GM12864 (cell line): ENCODE measurements around the gene CLEC2D.

ENCODE experiments used
- DNase-seq: peaks from one replicate; pipeline ENCODE4 v3.0.0-alpha.2; 2011; ENCODE audit warnings: low read depth
- H3K4me3 ChIP-seq: 2 replicates; pipeline ENCODE4 v1.5.1; 2011; ENCODE audit warnings: mild to moderate bottlenecking, low read depth, low read length, control low read depth
- CTCF ChIP-seq: IDR thresholded peaks from 2 replicates; pipeline ENCODE4 v1.5.1; 2011; ENCODE audit warnings: low read depth, mild to moderate bottlenecking, moderate library complexity, low read length, control low read depth, inconsistent platforms; ENCODE audit errors: missing control alignments

CLEC2D gene

DNA sequence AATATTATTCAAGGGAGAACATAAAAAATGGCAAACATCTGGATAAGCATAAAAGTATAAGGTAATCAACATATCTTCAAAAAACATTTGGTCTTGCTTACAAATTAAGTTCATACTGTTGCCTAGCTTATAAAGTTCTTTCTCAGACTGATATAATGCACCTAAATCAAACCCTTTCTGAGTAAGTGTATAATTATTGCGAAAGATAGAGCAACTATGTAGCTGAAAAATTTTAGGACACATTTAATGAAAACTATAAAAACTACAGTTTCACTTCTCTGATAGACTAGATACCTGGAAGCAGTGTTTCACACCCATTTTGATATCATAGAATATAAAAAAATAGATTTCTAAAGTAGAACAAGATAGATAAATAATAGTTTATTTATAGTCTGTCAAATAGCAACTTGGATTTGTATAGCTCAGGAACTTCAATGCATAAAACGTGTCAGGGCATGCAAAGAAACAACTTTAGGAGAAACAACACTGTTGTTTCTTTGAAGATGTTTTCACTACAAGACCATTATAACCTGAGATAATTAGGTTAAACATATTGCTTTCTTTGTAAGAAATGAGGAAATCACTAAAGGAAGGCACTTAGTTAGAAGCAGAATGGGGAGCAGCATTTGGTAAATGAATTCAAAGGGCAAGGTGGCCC lies 55.8 kb downstream of the CLEC2D start:
- DNase-seq = no peak
- TF ChIP-seq CTCF = no peak
- H3K4me3 ChIP-seq = peak overlapping the region; percentile 14; the same call in 1 of the 2 replicates

DNA sequence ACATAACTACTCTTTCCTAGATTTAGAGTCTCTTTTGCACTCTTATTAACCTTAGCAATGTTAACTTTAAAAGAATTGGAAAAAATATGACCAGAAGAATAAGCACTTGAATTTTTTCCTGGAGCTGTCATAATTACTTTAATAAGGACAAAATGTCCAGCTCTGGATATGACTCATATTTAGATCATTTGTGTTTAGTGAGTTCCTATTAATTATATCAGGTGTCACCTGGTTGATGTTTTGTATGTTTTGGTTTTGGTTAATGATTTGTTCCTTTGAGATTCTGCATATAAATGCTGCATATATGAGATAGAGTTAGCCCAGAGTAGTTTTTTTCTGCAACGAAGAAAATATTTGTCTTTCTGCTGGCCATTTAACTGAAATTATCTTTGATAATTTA lies 58.3 kb downstream of the CLEC2D start:
- H3K4me3 ChIP-seq = no peak overlapping the region

DNA sequence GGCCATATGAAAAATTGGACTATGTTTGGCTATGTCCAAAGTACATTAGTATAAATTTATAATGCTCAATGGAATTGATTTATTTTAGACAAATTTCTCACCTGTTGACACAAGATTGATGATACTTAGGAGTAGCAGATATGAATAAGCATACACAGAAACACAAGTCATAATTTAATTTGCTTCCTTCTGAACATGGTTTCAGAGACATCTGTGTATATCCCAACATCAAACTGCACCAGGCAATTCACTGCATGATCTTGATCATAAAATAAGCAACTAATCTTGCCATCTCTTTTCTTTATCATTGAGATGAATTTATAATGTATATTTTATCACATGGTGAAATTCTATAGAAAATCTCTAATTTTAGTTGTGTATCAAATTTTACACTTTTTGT lies 59.6 kb downstream of the CLEC2D start:
- no peak overlapping the region; the same call in 1 of the 2 replicates for H3K4me3 ChIP-seq
- no peak for TF ChIP-seq CTCF
- DNase-seq = no peak

More for the DNA sequence above, 58.3 kb downstream of the CLEC2D start:
- DNase-seq = no peak
- no peak for TF ChIP-seq CTCF

- no peak for DNase-seq
- no peak for TF ChIP-seq CTCF
- peak overlapping the region; percentile 47; the same call in 1 of the 2 replicates for H3K4me3 ChIP-seq
Observed at GRCh38 chr12:9730011-9730410, 60.5 kb downstream of the CLEC2D start.

GRCh38 chr12:9730591-9730990 lies 61.1 kb downstream of the CLEC2D start:
- no peak for TF ChIP-seq CTCF
- peak overlapping the region; percentile 47 for H3K4me3 ChIP-seq
- no peak for DNase-seq

GRCh38 chr12:9731393-9731792 lies 61.9 kb downstream of the CLEC2D start:
- no peak for TF ChIP-seq CTCF
- H3K4me3 ChIP-seq = peak overlapping the region; percentile 47

GRCh38 chr12:9731797-9732196 lies 62.3 kb downstream of the CLEC2D start:
- DNase-seq = no peak
- TF ChIP-seq CTCF = no peak
- peak overlapping the region; percentile 47 for H3K4me3 ChIP-seq

More at GRCh38 chr12:9731393-9731792, 61.9 kb downstream of the CLEC2D start:
- no peak for DNase-seq
